ENCODE measurements around the gene UNC50. TPM values are rescaled to one million over a fixed set of nuclear protein-coding genes. Genes with fewer than 3 reads are reported as not detected.

UNC50 gene
- polyA plus RNA-seq, 1 donor from 2014 or later = 111 TPM

- Histone ChIP-seq H3K27ac (ENCODE audit: low read length) (no peak overlapping the region), H4K20me1 (ENCODE audit: insufficient read depth) (no peaks in the 10 kb centered on the region), H3K36me3 (ENCODE audit: insufficient read depth, low read length) (no peaks in the 10 kb centered on the region), H2AFZ (ENCODE audit: low read depth, low read length) (no peak overlapping the region), H3K27me3 (ENCODE audit: insufficient read depth, low read depth, low read length) (no peaks in the 10 kb centered on the region), H3K79me2 (replicated peaks; ENCODE audit: insufficient read depth, low read length) (no peaks in the 10 kb centered on the region), H3K9me3 (ENCODE audit: low read length) (no peaks in the 10 kb centered on the region), H3K9ac (ENCODE audit: low read length) (no peak overlapping the region), H3K4me3 (ENCODE audit: low read length) (no peak overlapping the region), H3F3A (ENCODE audit: insufficient read depth, low read length, poor library complexity, severe bottlenecking) (no peaks in the 10 kb centered on the region), H3K4me2 (ENCODE audit: low read length) (no peak overlapping the region), H3K9me2 (ENCODE audit: insufficient read depth, low read length) (no peaks in the 10 kb centered on the region)
- TF ChIP-seq SMC3 (conservative IDR thresholded peaks at IDR 0.05; ENCODE audit: poor library complexity) (no peak), EP300 (conservative IDR thresholded peaks at IDR 0.05; ENCODE audit: poor library complexity, severe bottlenecking) (no peak), REST (IDR thresholded peaks at IDR 0.05; ENCODE audit: borderline replicate concordance) (no peak), EZH2 (IDR thresholded peaks at IDR 0.05; ENCODE audit: borderline replicate concordance, insufficient read depth, low read length, poor library complexity, severe bottlenecking) (no peak), POLR2AphosphoS5 (IDR thresholded peaks at IDR 0.05) (no peak), RAD21 (conservative IDR thresholded peaks at IDR 0.05) (no peak), CTCF (IDR thresholded peaks at IDR 0.05; ENCODE audit: poor library complexity, severe bottlenecking) (no peak), MXI1 (conservative IDR thresholded peaks at IDR 0.05; ENCODE audit: poor library complexity, severe bottlenecking) (no peak), TAF1 (IDR thresholded peaks at IDR 0.05; ENCODE audit: low read depth) (no peak)
Measured at GRCh38 chr2:98580656-98581284, 27.6 kb upstream of the UNC50 start.

GRCh38 chr2:98582523-98582922, 25.9 kb upstream of the UNC50 start:
- Histone ChIP-seq H3K9ac (ENCODE audit: low read length) (no peak overlapping the region), H3K9me2 (ENCODE audit: insufficient read depth, low read length) (no peaks in the 10 kb centered on the region), H3K27me3 (ENCODE audit: insufficient read depth, low read depth, low read length) (no peaks in the 10 kb centered on the region), H3K79me2 (replicated peaks; ENCODE audit: insufficient read depth, low read length) (no peaks in the 10 kb centered on the region), H3K9me3 (ENCODE audit: low read length) (no peaks in the 10 kb centered on the region), H4K20me1 (ENCODE audit: insufficient read depth) (no peaks in the 10 kb centered on the region), H3K27ac (ENCODE audit: low read length) (no peak overlapping the region), H3K4me2 (ENCODE audit: low read length) (no peak overlapping the region), H3K36me3 (ENCODE audit: insufficient read depth, low read length) (no peaks in the 10 kb centered on the region), H3K4me3 (ENCODE audit: low read length) (no peak overlapping the region), H2AFZ (ENCODE audit: low read depth, low read length) (no peak overlapping the region), H3F3A (ENCODE audit: insufficient read depth, low read length, poor library complexity, severe bottlenecking) (no peaks in the 10 kb centered on the region)
- TF ChIP-seq EZH2 (IDR thresholded peaks at IDR 0.05; ENCODE audit: borderline replicate concordance, insufficient read depth, low read length, poor library complexity, severe bottlenecking) = no peak
- TF ChIP-seq TAF1 (IDR thresholded peaks at IDR 0.05; ENCODE audit: low read depth) = no peak
- no peak for TF ChIP-seq EP300 (conservative IDR thresholded peaks at IDR 0.05; ENCODE audit: poor library complexity, severe bottlenecking)
- no peak for TF ChIP-seq SMC3 (conservative IDR thresholded peaks at IDR 0.05; ENCODE audit: poor library complexity)
- TF ChIP-seq CTCF (IDR thresholded peaks at IDR 0.05; ENCODE audit: poor library complexity, severe bottlenecking) = no peak
- TF ChIP-seq MXI1 (conservative IDR thresholded peaks at IDR 0.05; ENCODE audit: poor library complexity, severe bottlenecking) = no peak
- TF ChIP-seq REST (IDR thresholded peaks at IDR 0.05; ENCODE audit: borderline replicate concordance) = no peak
- no peak for TF ChIP-seq POLR2AphosphoS5 (IDR thresholded peaks at IDR 0.05)
- TF ChIP-seq RAD21 (conservative IDR thresholded peaks at IDR 0.05) = no peak

Measured in neural cell (in vitro differentiated cells).